Cardiac ventricle fibroblast (primary cell): Measurements from ENCODE around the gene SCG5. TPM values are rescaled to one million over a fixed set of nuclear protein-coding genes. Genes with fewer than 3 reads are reported as not detected.

ENCODE experiments used
- total RNA-seq: library from RNA; depleted of rRNA; stranded (reverse); fragments of >200 nt; gene quantifications from 2 replicates; pipeline ENCODE4 v1.2.3, GENCODE V29; 2015

SCG5 gene, protein sequence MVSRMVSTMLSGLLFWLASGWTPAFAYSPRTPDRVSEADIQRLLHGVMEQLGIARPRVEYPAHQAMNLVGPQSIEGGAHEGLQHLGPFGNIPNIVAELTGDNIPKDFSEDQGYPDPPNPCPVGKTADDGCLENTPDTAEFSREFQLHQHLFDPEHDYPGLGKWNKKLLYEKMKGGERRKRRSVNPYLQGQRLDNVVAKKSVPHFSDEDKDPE
- total RNA-seq, result 4.4 and 10.9 TPM in 2 replicates

DNA sequence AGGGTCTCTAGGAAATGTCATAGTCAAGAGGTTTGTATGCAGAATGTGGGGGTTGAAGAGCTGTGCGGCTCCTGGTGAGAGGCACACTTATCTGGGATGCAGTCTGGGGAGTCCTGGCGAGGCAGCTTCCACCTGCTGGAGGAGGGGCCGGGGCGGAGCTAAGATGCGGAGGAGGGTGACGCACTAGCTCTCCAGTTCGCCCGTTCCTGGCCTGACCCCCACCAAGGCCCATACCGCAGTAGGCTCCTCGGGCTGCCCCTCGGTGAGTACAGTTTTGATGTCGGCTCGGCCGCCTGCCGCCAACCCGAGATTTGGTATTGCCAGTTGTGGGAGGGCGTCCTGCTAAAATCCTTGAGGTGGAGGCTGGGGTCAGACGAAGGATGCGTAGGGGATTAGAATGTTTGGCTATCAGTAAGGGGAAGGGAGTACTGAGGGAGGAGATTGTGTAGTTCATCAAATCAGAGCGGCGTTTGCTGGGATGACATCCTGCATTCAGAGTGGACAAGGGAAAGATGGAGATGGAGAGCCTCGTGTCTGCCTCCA is at the start of gene SCG5:
Gene SCG5 (plus strand): TSS at position 194 of the 543 bp plus-strand sequence. CDS start 1,883 bp downstream, outside the sequence.

DNA sequence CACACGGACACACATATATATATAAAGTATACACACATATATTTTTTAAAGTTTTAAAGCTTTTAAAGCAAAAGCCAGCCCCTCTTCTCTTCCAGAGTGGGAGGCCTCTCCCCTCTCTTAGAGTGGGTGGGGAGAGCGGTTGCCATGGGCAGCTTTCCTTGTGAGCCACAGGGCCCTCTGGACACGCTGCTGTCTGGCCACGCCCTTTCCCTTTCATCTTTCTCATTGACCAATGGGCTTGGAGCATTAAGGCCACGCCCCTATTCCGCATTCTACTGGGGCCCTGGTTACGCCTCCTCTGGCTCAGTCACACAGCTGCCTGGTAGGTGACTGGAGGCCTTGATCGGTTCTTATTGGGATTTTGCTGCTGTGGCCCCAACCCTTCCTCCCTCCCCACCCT is 48.4 kb upstream of the SCG5 start, which contains the start of gene GOLGA8N:
Gene GOLGA8N (plus strand): TSS at position 306 of the 400 bp plus-strand sequence.

DNA sequence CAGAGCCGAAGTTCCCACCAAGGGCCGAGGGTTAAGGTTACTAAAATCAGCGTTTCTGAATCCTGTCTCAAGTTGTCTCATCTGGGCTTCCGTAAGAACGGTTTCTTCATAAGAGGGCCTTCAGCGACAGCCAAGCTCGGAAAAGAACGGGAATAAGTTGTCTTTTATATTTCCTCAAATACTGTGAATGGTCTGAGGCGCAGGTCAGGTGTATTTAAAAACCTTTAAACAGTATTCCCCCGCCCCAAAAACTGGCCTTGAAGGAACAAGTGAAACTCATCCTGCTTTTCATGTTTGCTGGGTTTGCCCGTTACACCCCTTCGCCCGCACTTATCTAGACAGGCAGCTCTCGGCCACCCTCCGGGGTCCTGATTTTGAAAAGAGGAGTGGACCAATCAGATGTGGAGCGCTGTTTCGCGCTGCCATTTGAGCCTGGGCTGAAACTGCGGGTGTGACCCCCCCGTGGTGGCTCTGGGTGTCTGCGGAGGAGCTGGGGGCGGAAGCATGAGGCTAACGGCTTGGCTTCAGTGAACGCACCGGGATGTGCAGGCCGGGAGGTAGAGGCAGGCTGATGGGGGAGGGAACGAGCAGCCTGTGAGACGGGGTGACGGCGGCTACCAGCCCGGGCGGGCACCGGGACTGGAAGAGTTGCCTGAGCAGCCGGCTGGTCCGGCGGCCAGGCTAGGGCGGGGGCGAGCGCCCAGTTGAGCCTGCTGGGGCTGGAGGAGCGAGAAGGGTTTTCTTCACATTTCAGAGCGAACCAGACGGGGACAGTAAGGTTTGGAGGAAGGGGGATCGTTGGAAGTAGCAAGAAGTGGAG is 26.2 kb upstream of the SCG5 start, which contains the start of gene ARHGAP11A:
Gene ARHGAP11A (plus strand): TSS at position 454 of the 820 bp plus-strand sequence. CDS start 708 bp downstream, outside the sequence.

DNA sequence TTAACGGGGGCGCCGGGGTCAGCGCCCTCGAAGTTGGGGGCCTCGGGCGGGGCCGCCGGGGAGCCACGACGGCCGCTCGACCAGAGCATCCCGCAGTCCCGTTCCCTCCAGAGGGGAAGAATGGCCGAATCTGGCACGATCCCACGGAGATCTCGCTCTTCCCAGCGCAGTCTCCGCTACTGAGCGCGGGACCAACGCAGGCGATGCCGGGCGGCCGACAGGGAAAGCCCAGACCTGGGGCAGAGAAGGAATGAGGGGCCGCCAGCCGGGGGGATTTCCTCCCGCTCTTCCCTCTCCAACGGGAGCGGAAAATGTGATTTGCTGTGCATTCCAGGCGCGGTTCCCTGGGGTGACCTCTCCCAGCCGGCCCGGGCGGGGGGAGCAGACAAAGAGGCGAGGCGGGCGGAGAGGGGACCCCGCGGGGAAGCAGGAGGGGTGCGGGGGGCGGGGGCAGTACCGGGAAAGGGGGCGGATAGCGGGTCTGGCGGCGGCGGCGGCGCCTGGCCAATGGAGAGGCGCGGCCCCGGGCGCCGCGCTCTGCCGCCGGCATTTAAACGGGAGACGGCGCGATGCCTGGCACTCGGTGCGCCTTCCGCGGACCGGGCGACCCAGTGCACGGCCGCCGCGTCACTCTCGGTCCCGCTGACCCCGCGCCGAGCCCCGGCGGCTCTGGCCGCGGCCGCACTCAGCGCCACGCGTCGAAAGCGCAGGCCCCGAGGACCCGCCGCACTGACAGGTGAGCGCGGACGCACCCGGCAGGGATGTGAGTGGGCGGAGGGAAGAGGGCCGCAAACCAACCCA is 76.1 kb downstream of the SCG5 start, which contains the start of gene GREM1:
Gene GREM1 (plus strand): TSS at position 579 of the 801 bp plus-strand sequence. CDS start 12,687 bp downstream, outside the sequence.

Other genes with a start within 250 kb of the SCG5 start
- gene GOLGA8K, start 238.4 kb upstream of the SCG5 start, total RNA-seq, result not detected in 2 replicates
- 1.6 TPM in 1 of 2 replicates, not detected in the other for gene GOLGA8O, start 186.1 kb upstream of the SCG5 start, total RNA-seq
- 3.5 and 3.6 TPM in 2 replicates for gene GOLGA8N, start 48.3 kb upstream of the SCG5 start, total RNA-seq
- 2.6 and 4.2 TPM in 2 replicates for gene ARHGAP11A, start 26.2 kb upstream of the SCG5 start, total RNA-seq
- 0.06 and 0.10 TPM in 2 replicates for gene GREM1, start 76.3 kb downstream of the SCG5 start, total RNA-seq